ENCODE measurements around the gene PNMA8B.

The PNMA8B gene

DNA sequence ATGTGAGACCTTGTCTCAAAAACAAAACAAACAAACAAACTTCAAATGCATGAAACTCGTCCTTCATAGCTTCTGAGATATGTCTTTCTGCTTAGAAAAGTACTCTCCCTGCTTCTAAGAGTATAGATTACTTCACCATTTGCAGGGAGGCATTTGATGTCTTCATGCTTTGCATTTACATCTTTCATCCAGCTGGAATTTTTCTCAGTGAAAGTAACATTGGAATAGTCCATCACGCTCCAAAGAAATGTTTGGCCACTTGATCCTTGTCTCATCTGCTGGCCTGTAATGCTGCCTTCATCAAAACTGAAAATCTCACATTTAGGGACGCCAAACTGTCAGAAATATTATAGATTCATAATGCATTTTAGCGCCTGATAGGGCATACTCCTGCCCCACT is 43.5 kb downstream of the PNMA8B start:
- no peak for DNase-seq

DNA sequence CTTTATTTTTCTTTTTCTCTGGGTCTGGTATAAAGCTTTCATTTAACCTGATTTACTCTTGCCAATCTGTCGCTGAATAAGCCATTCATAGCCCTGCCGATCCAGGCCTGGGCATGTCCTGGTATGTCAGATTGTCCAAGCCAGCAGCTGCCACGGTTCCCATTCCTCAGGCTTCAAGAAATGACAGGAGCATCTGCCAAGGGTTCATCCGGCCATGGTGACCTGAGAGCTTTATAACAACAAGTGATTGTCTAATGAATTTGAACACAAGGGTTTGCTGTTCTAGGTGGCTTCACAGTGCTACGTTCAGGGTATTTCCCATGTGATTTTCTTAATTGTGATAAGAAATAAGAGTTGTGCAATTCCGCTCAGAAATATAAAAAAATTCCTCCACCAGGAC is 44.3 kb downstream of the PNMA8B start:
- DNase-seq: no peak

DNA sequence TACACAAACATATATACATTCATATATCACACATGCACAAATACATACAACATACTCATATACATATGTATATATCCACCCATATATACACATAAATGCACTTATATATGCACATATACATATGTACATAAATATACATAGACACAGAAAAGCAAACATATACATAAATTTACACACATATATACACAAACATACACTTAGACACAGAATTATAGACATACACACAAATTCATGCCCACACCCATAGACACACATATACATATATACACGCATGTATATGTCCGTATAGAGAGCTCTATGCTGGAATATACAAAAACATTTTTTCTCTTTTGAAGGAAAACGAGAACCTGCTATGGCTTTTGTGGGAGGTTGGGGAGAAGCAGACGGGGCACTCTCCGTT is 44.9 kb downstream of the PNMA8B start:
- DNase-seq: no peak

DNA sequence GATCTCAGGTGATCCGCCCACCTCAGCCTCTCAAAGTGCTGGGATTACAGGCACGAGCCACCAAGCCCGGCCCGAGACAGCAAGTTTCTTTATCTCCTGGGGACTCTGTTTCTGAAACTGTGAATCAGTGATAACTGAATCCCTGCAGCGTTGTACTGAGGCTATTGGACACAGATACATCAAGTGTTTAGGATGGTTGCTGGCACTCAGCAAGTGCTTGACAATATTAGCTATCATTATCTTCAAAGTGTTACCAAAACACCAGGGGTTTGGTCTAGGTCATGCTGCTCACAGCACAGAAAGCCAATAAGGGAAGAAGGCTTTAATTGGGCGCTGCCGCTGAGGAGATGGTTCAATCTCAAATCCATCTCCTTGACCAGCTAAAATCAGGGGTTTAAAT is 46.4 kb downstream of the PNMA8B start:
- DNase-seq: no peak

GRCh38 chr19:46448601-46449000 is 47.1 kb downstream of the PNMA8B start:
- DNase-seq: no peak

DNA sequence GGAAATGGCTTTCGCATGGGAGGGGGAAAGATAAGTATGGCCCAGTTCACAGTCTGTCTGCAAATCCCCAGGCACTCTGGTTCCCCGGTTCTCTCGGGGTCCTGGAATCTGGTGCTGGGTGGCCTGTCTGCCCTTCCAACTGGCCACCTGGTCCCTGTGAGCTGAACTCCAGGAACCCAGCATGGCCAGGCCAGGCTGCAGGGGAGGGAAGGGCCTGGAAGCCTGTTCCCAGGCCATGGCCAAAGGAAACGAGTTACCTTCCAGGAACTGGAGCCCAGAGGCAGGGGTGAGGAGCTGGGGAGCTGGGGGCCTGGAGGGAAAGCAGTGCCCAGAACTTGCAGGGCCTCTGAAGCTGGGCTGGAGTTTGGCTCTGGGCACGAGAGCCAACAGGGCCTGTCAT is 47.8 kb downstream of the PNMA8B start:
- DNase-seq: no peak

DNA sequence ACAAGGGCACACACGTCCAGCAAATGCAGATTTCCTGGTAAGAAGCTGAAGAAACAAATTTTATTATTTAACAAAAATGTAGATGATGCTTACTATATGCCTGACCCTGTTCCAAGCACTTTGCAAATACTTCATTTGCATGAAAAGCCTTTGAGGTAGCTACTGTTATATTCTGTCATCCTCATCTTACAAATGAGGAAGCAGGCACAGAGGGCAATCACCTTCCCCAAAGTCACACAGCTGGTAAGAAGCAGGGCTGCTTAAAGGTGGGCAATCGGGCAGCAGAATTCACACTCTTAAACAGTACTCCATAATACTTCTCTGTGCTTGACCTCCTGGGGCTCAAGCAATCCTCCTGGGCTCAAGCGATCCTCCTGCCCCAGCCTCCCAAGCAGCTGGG is 48.7 kb downstream of the PNMA8B start:
- no peak for DNase-seq

DNA sequence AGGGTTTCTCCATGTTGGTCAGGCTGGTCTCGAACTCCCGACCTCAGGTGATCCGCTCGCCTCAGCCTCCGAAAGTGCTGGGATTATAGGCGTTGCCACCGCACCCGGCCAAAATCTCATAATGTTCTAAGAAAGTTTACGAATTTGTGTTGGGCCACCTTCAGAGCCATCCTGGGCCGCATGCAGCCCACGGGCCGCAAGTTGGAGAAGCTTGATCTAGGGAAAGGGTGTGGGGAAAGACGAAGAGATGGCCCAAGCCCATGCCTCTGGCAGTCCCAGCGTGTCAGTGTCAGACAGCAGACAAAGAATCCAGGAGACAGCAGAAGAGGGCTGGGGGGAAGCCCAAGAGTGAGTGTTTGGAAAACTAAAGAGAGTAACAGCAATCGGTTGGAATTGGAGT is 49.6 kb downstream of the PNMA8B start:
- no peak for DNase-seq

- DNase-seq: peak; percentile 84
Measured at GRCh38 chr19:46442808-46443450, 52.7 kb downstream of the PNMA8B start.

DNA sequence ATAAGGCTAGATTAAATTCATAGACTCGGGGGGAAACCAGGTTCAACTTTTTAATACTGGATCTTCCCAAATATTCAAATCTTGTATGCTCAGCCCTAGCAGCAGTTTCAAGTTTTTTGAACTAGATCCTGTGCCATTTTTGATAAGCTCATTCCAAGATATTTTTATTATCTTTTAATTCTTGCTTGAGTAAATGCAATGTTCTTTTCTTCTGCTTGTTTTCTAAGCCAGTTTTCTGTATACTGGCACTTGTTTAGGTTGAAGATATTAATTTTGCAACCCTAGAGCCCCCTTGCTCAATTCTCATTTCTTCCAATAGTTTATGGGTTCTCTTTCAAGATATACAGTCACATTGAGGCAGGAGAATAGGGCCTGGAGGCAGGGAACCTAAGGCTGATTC is 53.8 kb downstream of the PNMA8B start:
- no peak for DNase-seq

Measured in fibroblast of skin of right biceps (primary cell).